ENCODE results near the gene TMEM163. TPM values are rescaled to one million over a fixed set of nuclear protein-coding genes. Genes with fewer than 3 reads are reported as not detected.

TMEM163 gene
- total RNA-seq, 1 donor from 2014 or later, result 2.4 TPM

- H3K4me3 ChIP-seq (ENCODE audit: low read depth, low read length), result no peak overlapping the region
- peaks cover under 1% of the 10 kb centered on the region for H3K36me3 ChIP-seq (ENCODE audit: control insufficient read depth, insufficient read depth, low read length)
- no peak for TF ChIP-seq CTCF (IDR thresholded peaks at IDR 0.05; ENCODE audit: insufficient read depth, low read length, poor library complexity, severe bottlenecking)
- no peak for DNase-seq (ENCODE audit: low read depth)
- H3K27me3 ChIP-seq (ENCODE audit: control insufficient read depth, insufficient read depth, low read length), result no peaks in the 10 kb centered on the region
Measured at GRCh38 chr2:134453476-134453875, 265.3 kb downstream of the TMEM163 start.

GRCh38 chr2:134452042-134452733 is 266.6 kb downstream of the TMEM163 start:
- H3K4me3 ChIP-seq (ENCODE audit: low read depth, low read length), result no peak overlapping the region
- peaks cover 1% of the 10 kb centered on the region for H3K36me3 ChIP-seq (ENCODE audit: control insufficient read depth, insufficient read depth, low read length)
- H3K27me3 ChIP-seq (ENCODE audit: control insufficient read depth, insufficient read depth, low read length), result no peaks in the 10 kb centered on the region
- no peak for TF ChIP-seq CTCF (IDR thresholded peaks at IDR 0.05; ENCODE audit: insufficient read depth, low read length, poor library complexity, severe bottlenecking)
- no peak for DNase-seq (ENCODE audit: low read depth)

- Histone ChIP-seq H3K36me3 (ENCODE audit: control insufficient read depth, insufficient read depth, low read length) (peaks cover 1% of the 10 kb centered on the region), H3K4me3 (ENCODE audit: low read depth, low read length) (no peak overlapping the region), H3K27me3 (ENCODE audit: control insufficient read depth, insufficient read depth, low read length) (no peaks in the 10 kb centered on the region)
- DNase-seq (ENCODE audit: low read depth), result no peak
- no peak for TF ChIP-seq CTCF (IDR thresholded peaks at IDR 0.05; ENCODE audit: insufficient read depth, low read length, poor library complexity, severe bottlenecking)
Measured at GRCh38 chr2:134451347-134451630, 267.5 kb downstream of the TMEM163 start.

- Histone ChIP-seq H3K36me3 (ENCODE audit: control insufficient read depth, insufficient read depth, low read length) (peaks cover 1% of the 10 kb centered on the region), H3K4me3 (ENCODE audit: low read depth, low read length) (no peak overlapping the region), H3K27me3 (ENCODE audit: control insufficient read depth, insufficient read depth, low read length) (no peaks in the 10 kb centered on the region)
- DNase-seq (ENCODE audit: low read depth), result no peak
- no peak for TF ChIP-seq CTCF (IDR thresholded peaks at IDR 0.05; ENCODE audit: insufficient read depth, low read length, poor library complexity, severe bottlenecking)
Measured at GRCh38 chr2:134449751-134450513, 268.9 kb downstream of the TMEM163 start.

GRCh38 chr2:134449157-134449556 is 269.6 kb downstream of the TMEM163 start:
- H3K36me3 ChIP-seq (ENCODE audit: control insufficient read depth, insufficient read depth, low read length), result peaks cover 1% of the 10 kb centered on the region
- H3K27me3 ChIP-seq (ENCODE audit: control insufficient read depth, insufficient read depth, low read length), result no peaks in the 10 kb centered on the region
- no peak for TF ChIP-seq CTCF (IDR thresholded peaks at IDR 0.05; ENCODE audit: insufficient read depth, low read length, poor library complexity, severe bottlenecking)
- H3K4me3 ChIP-seq (ENCODE audit: low read depth, low read length), result no peak overlapping the region
- no peak for DNase-seq (ENCODE audit: low read depth)

Data from kidney epithelial cell (primary cell).